Calu3 (cell line): Measurements from ENCODE around the gene KCP. TPM values are rescaled to one million over a fixed set of nuclear protein-coding genes. Genes with fewer than 3 reads are reported as not detected.

ENCODE experiments used
- BruUV-seq: library from RNA; stranded (reverse); fragments of 400-500 nt; replicated peaks from 2 replicates; lab custom pipeline; 2021; lab: Mats Ljungman, UMichigan
- CTCF ChIA-PET: fragments of 300-600 bp; sonication (Branson Sonifier 250); formaldehyde crosslinking; loops from one replicate; lab custom pipeline; 2022; ENCODE audit warnings: antibody characterized with exemption; lab: Charles Lee
- DNase-seq: peaks from one replicate; pipeline ENCODE4 v3.0.0; 2022
- H3K27ac Mint-ChIP-seq: one replicate; pipeline ENCODE4 v1.8.0; 2022; ENCODE audit warnings: mixed read lengths; ENCODE audit not compliant: unreplicated experiment
- H3K27me3 Mint-ChIP-seq: one replicate; pipeline ENCODE4 v1.8.0; 2022; ENCODE audit warnings: mixed read lengths; ENCODE audit not compliant: unreplicated experiment
- H3K36me3 Mint-ChIP-seq: one replicate; pipeline ENCODE4 v1.8.0; 2022; ENCODE audit warnings: mild to moderate bottlenecking, moderate library complexity, mixed read lengths; ENCODE audit not compliant: insufficient read depth, unreplicated experiment
- H3K4me1 Mint-ChIP-seq: one replicate; pipeline ENCODE4 v1.8.0; 2022; ENCODE audit warnings: mild to moderate bottlenecking, low read depth, mixed read lengths; ENCODE audit not compliant: unreplicated experiment
- H3K4me3 Mint-ChIP-seq: one replicate; pipeline ENCODE4 v1.8.0; 2022; ENCODE audit warnings: mild to moderate bottlenecking, low read depth, moderate library complexity, mixed read lengths; ENCODE audit not compliant: unreplicated experiment
- H3K9me3 Mint-ChIP-seq: one replicate; pipeline ENCODE4 v1.8.0; 2022; ENCODE audit warnings: low read depth, mixed read lengths; ENCODE audit not compliant: unreplicated experiment
- intact Hi-C: fragments of 100-400 bp; cut with micrococcal nuclease; formaldehyde crosslinking; loops from one replicate; pipeline ENCODE4 v1.10.0; 2022; ENCODE audit not compliant: unreplicated experiment
- total RNA-seq: library from RNA; stranded (reverse); gene quantifications from 2 replicates; pipeline ENCODE4 v1.2.3, GENCODE V29; 2022
- TF ChIP-seq, protein P1 (sequence below): fragments of 200-600 bp; IDR thresholded peaks from one replicate; pipeline ENCODE4 v1.8.0; 2022; ENCODE audit warnings: antibody characterized with exemption; ENCODE audit not compliant: unreplicated experiment

Gene KCP
- total RNA-seq, 1 experiment from 2014 or later, result 6.8 TPM

DNA sequence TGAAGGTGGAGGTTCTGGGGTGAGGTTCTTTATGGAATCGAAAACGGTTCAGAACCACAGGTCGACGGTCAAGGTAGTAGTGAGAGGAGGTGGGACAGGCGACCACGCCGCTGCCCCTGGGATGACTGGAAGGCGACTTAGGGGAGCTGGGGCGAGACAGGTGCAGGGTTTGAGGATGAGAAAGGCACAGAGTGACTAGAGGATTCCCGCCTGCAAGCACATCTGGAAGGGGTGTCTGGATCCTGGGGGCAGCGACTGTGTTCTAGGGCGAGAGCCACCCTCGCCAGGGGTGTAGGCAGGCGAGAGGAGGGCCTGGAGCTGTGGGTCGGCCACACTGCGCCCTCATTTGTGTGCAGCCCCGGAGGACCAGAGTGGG is 26.8 kb upstream of the KCP start:
- TF ChIP-seq, protein P1, sequence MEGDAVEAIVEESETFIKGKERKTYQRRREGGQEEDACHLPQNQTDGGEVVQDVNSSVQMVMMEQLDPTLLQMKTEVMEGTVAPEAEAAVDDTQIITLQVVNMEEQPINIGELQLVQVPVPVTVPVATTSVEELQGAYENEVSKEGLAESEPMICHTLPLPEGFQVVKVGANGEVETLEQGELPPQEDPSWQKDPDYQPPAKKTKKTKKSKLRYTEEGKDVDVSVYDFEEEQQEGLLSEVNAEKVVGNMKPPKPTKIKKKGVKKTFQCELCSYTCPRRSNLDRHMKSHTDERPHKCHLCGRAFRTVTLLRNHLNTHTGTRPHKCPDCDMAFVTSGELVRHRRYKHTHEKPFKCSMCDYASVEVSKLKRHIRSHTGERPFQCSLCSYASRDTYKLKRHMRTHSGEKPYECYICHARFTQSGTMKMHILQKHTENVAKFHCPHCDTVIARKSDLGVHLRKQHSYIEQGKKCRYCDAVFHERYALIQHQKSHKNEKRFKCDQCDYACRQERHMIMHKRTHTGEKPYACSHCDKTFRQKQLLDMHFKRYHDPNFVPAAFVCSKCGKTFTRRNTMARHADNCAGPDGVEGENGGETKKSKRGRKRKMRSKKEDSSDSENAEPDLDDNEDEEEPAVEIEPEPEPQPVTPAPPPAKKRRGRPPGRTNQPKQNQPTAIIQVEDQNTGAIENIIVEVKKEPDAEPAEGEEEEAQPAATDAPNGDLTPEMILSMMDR, result no peak
- CTCF ChIA-PET, result no interaction called here
- peak overlapping the region; percentile 81 for H3K4me3 Mint-ChIP-seq
- no peak overlapping the region for H3K27ac Mint-ChIP-seq
- peaks cover 17% of the 10 kb centered on the region for H3K4me1 Mint-ChIP-seq
- H3K9me3 Mint-ChIP-seq, result no peaks in the 10 kb centered on the region
- H3K36me3 Mint-ChIP-seq, result peaks cover 18% of the 10 kb centered on the region
- intact Hi-C loops, result no loop called here
- no peak for DNase-seq
- no peaks in the 10 kb centered on the region for H3K27me3 Mint-ChIP-seq
- BruUV-seq, result no TSS peak

GRCh38 chr7:128936798-128937197 is 26.3 kb upstream of the KCP start:
- CTCF ChIA-PET, result no interaction called here
- no peak for DNase-seq
- no peaks in the 10 kb centered on the region for H3K27me3 Mint-ChIP-seq
- peaks cover 18% of the 10 kb centered on the region for H3K36me3 Mint-ChIP-seq
- no TSS peak for BruUV-seq
- H3K4me1 Mint-ChIP-seq, result peaks cover 17% of the 10 kb centered on the region
- H3K9me3 Mint-ChIP-seq, result no peaks in the 10 kb centered on the region
- H3K4me3 Mint-ChIP-seq, result peak overlapping the region; percentile 81
- TF ChIP-seq, protein P1, result no peak
- intact Hi-C loops, result no loop called here
- H3K27ac Mint-ChIP-seq, result no peak overlapping the region

- Mint-ChIP-seq H3K4me1 (peaks cover 17% of the 10 kb centered on the region), H3K36me3 (peaks cover 18% of the 10 kb centered on the region), H3K4me3 (no peak overlapping the region), H3K27ac (no peak overlapping the region), H3K9me3 (no peaks in the 10 kb centered on the region), H3K27me3 (no peaks in the 10 kb centered on the region)
- intact Hi-C loops, result no loop called here
- TF ChIP-seq, protein P1, result no peak
- CTCF ChIA-PET, result no interaction called here
- no peak for DNase-seq
- no TSS peak for BruUV-seq
These were observed 24.8 kb upstream of the KCP start for GRCh38 chr7:128935342-128935730.

DNA sequence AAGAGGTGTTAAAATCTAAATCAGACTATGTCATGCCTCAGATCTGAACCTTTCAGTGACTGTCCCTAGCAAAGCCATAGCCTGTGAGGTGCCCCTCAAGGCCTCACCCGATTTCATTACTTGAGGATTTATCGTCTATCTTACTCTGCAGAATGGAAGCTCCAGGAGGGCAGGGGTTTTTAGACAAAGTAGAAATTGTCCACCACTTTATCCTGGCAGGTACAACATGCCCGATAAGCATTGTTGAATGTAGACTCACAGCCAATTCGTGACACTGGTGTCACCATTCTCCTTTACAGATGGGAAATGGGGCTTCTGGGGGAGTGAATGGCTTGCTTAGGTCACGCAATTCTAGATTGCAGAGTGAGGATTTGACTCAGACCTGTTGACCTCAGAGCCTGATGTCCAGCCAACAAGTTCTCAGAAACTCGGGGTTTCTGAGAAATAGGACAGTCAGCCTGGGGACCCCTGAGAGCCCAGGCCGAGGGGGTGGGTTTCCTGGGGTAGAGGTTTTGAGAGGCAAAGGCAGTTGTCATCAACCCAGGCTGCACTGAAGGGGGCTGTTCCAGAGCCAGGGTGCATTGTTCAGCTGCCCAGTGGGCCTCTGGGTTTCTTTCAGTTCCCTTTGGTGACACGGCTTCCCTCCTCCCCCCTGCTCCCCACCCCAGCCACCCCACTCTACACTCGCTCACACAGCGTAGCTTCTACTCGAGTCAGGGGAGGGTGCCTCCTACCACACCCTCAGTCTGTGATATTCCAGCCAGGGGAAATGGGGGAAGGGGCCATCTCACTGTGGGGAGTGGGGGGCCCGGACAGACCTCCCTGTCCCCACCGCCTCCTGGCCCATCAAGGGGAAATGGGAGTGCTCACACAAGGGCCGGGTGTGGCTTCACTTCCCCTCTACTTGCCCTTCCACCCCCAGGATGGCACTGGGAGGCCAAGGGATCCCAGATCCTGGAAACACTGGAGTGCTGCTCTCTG is 24.1 kb upstream of the KCP start:
- Mint-ChIP-seq H3K9me3 (no peaks in the 10 kb centered on the region), H3K4me3 (no peak overlapping the region), H3K36me3 (peaks cover 18% of the 10 kb centered on the region), H3K27ac (no peak overlapping the region), H3K27me3 (no peaks in the 10 kb centered on the region), H3K4me1 (peaks cover 17% of the 10 kb centered on the region)
- TF ChIP-seq, protein P1, result no peak
- CTCF ChIA-PET, result no interaction called here
- no TSS peak for BruUV-seq
- no peak for DNase-seq
- intact Hi-C loops, result no loop called here
